GM21717 (cell line): ENCODE measurements around the gene SPP2.

Experiments
- ATAC-seq: cut with Tn5 transposase; IDR thresholded peaks from one replicate; pipeline ENCODE4 v1.9.1; 2021; ENCODE audit warnings: mild to moderate bottlenecking, moderate library complexity; ENCODE audit not compliant: unreplicated experiment

The SPP2 gene

DNA sequence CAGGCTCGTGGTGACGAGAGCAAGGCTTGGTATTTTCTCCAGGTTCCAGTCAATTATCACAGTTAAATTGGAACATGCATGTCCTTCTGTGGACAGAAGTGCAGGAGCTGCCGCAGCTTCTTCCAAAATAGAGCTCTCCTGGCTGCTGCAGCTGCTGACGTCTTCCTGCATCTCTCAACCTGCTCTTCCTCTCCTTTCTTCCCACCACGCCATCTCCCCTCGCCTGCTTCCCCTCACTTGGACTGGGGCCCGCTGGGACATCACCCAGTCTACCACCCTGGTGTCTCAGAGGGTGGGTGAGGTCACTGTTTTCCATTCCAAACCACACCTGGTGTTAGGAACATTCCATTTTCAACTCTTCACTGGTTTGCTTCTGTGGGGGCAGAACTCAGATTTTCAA, 41.4 kb downstream of the SPP2 start:
- no peak for ATAC-seq

DNA sequence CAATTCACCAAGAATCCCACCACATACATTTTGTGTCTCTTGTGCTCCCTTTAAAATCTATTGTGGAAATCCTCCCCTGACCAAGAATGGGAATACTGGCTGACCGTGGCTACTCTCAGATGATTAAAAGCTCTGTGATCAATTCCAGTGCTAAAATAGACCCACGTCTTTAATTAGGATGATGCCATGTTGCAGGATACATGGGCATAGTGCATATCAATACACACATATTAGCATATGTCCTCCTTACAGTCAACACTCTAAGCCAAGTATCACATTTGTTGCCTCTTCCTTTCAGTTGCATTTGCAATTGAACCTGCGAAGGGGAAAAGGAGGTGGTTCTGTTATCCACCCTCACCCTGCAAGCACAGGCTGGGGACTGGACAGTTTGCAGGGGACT, 41.8 kb downstream of the SPP2 start:
- ATAC-seq, result no peak

- no peak for ATAC-seq
Measured at GRCh38 chr2:234095301-234095700, 44.8 kb downstream of the SPP2 start.

GRCh38 chr2:234096164-234096563, 45.7 kb downstream of the SPP2 start:
- ATAC-seq, result no peak

GRCh38 chr2:234098681-234099080, 48.2 kb downstream of the SPP2 start:
- no peak for ATAC-seq

DNA sequence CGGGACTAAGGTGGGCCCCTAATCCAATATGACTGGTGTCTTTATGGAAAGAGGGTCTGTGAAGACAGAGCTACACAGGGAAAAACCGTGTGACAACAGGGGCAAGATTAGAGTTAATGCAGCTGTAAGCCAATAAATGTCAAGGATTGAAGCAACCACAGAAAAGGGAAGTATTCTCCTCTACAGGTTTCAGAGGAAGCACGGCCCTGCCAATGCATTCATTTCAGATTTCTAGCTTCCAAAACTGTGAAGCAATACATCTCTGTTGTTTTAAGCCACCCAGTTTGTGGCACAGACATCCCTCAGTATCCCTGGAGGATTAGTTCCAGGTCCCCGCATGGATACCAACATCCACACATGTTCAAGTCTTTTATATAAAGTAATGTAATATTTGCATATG, 48.8 kb downstream of the SPP2 start:
- ATAC-seq, result no peak

DNA sequence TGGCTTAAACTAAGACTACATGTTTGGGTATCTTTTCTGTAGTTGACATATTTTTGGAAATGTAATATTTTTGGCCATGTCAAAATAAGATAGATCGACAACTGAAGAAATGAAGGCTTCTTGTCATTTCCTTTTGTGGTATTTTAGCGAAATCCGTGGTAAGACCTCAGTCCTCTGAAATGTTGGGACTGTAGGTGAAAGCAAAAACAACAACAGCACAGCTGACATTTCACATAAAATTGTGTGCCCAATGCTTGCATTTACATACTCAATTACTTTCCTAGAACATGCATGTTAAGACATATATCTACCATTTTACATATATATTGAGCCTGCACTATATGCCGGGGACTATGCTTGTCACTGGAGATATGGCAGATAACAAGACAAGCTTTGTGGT, 50.2 kb downstream of the SPP2 start:
- ATAC-seq, result no peak

GRCh38 chr2:234102112-234102511, 51.6 kb downstream of the SPP2 start:
- no peak for ATAC-seq

DNA sequence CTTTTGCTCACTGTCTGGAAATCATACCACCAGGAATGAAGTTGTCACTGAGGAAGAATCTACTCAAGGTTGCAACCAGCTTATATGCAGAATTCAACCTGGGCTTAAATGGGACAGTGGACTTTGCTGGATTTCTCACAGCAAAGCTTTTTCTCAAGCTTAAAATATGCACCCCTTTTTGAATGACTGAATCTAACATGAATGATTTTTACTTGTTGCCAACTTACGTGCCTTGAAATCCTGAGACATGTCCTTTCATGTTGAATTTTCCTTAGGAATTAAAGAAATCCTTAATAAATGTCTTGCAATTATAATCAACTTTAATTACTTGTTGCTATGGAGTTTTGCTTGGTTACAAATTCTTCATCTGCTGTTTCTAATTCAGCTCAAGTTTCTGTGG, 57.4 kb downstream of the SPP2 start:
- ATAC-seq, result no peak

- ATAC-seq, result no peak
Measured at GRCh38 chr2:234109321-234109720, 58.8 kb downstream of the SPP2 start.

GRCh38 chr2:234110219-234110618, 59.7 kb downstream of the SPP2 start:
- no peak for ATAC-seq

DNA sequence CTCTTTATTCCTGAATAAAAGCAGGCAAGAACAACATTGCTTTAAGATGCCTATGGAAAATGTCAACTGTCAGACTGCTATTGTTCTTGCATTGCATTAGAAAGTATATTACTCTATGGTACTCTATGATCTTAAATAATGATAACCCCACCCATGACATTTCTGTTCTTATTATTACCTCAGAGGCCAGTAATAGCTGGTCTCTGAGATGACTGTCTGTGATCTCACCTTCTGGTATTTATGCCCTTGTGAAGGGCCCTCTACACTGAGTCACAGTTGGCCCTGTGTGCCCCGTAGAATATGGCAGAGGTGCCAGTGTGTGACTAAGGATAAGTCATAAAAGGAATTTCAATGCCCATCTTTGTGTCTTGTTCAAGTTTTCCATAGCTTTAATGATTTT, 61.0 kb downstream of the SPP2 start:
- no peak for ATAC-seq

DNA sequence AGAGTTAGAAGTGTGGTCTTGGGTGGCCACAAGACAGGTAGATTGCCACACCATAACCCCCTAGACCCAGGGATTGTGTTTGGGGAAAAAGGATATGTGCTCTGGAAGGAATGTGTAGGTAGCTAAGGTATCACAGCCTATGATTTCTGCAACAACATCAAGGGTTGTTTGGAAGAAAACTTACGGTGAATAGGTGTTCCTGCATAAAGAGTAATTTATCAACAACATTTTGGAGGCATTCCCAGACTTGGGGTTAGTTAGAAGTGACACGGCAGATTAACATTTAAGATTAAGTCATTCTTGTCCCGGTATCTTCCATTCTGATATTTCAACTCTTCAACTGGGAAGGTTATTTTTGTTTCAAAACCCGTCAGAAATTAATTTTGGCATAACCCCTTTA, 65.5 kb downstream of the SPP2 start:
- no peak for ATAC-seq

DNA sequence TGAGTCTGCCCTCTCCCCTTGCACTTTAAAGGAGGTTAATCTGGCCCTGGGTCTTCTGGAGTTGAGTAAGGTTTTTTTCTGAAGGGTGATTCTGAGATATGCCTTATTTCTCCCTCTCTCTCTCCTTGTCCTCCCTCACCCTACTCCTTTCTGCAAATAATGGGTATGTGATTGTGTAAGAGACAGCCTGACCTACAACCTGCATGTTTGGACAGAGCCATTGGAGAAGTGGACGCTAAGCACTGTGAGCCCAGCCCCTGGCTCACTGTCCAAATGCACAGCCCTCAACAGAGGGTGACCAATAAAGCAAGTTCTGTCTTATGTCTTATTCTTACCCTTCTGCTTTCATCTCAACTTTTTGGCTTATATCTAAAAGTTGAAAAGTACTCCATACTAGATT, 71.5 kb downstream of the SPP2 start:
- ATAC-seq, result no peak

- no peak for ATAC-seq
Measured at GRCh38 chr2:234125451-234126145, 75.1 kb downstream of the SPP2 start.

- ATAC-seq, result no peak
Measured at GRCh38 chr2:234126146-234126470, 75.6 kb downstream of the SPP2 start.
